Fibroblast of skin of left biceps (primary cell): ENCODE measurements around the gene GALNT8.
"Not testable (repeated sequence)": the region's sequence is repeated elsewhere in the genome, so short reads cannot be mapped to it uniquely, and the experiment has no call there.

Experiments used
- DNase-seq, 2 experiments: peaks; one replicate each; pipeline ENCODE4 v3.0.0-alpha.2; 2013; ENCODE audit warnings: low read depth in 2 of 2

The GALNT8 gene

DNA sequence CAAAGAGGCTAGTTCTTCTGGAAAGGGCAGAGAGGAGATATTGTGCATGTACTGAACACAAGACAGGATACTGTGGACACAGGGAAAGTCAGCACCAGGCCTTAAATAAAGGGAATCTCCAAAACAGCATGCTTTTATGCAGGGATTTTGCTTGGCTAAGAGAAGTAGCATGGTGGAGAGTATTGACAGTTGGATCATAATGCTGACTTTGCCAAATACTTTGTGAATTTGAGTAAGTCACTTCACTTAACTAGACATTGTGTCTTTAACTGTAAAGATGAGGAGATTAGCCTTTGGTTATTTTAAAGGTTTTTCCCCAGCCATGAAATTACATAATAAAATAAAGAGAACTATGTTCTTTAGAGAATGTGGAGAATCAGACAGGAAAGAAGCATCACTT, 24.5 kb downstream of the GALNT8 start:
- DNase-seq = no peak

DNA sequence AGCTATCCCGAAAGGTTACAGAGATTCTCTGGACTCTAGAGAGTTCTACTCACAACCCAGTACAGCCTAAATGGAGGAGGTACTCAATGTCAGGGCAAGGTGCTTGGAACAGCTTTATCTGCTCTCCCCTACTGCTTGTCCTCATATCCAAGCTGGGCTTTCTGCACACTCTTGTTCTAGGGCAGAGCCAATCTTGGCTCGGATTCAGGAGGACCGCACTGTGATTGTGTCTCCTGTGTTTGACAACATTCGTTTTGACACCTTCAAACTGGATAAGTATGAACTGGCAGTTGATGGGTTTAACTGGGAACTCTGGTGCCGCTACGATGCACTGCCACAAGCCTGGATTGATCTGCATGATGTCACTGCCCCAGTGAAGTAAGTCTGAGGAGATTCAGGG, 25.0 kb downstream of the GALNT8 start:
- DNase-seq = no peak

DNA sequence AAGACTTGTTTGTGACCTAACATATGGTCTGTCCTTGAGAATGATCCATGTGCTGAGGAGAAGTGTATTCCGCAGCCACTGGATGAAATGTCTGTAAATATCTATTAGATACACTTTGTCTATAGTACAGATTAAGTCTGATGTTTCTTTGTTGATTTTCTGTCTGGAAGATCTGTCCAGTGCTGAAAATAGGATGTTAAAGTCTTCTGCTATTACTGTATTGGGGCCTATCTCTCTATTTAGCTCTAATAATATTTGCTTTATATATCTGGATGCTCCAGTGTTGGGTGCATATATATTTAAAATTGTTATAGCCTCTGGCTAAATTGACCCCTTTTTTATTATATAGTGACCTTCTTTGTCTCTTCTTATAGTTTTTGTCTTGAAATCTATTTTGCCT, 31.5 kb downstream of the GALNT8 start:
- not testable (repeated sequence) for DNase-seq

DNA sequence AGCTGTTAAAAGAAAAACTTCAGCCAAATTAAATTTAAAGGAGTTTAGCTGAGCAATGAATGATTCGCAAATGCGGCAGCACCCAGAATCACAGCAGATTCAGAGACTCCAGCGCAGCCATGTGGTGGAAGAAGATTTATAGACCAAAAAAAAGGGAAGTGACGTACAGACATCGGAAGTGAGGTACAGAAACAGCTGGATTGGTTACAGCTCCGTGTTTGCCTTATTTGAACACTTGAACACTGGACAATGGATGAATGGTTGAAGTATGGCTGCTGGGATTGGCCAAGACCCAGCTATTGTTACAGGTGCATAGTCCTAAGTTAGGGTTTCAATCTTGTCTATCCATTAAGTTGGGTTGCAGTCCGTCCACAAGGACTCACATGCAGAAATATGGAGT, 42.6 kb downstream of the GALNT8 start:
- no peak for DNase-seq

DNA sequence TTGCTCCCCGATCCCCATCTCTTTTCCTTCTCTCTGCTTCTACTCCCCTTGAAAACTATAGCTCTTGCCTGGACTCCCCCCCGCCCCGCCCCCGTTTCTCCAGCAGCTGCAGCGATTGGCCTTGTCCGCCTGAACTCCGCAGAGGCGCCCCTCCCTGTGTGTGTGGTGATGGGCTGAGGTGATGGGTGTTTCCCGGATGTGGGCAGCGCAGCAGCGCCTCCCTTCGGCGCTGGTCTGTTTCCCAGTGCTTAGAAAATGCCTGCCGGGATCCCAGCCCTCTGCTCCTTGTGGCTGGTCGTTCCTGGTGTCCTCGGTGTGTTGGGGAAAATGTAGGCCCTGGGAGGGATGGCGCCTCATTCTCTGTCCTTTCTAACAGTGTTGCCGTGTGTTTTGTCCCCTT, 43.3 kb downstream of the GALNT8 start:
- no peak for DNase-seq

DNA sequence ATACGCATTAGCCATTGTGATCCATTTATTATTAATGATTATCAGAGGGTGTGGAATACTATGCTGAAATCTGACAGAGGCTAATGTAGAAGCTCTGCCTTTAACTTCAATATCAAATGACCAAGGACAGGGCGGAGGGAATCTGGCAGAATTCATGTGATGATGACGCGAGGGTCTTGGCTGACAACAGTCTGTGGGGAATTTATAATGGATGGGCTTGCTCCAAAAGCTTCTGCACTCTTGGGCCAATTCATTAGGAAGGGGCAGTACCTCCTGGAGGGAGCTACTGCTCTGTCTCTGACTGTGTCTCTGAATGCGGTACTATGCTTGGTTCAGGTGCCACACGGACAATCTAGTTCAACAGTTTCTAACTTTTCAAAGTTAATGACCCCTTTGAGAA, 46.2 kb downstream of the GALNT8 start:
- DNase-seq = no peak

DNA sequence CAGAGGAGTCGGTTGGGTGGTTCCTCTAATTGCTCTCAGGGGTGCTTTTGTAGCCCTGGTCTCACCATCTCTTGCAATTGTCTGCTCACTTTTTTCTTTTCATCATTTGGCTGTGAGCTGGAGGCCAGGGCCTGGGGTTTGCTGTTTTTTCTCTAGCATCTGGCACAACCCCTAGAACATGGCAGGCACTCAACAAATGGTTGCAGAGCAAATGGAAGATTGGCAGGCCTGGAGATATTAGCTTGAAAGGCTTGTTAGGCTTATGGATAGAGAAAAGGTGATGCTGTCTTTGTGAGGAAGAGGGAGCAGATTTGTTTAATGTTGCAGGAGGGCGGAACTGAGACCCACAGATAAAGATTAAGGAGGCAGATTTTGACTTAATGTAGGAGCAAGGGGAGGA, 47.0 kb downstream of the GALNT8 start:
- DNase-seq = no peak

DNA sequence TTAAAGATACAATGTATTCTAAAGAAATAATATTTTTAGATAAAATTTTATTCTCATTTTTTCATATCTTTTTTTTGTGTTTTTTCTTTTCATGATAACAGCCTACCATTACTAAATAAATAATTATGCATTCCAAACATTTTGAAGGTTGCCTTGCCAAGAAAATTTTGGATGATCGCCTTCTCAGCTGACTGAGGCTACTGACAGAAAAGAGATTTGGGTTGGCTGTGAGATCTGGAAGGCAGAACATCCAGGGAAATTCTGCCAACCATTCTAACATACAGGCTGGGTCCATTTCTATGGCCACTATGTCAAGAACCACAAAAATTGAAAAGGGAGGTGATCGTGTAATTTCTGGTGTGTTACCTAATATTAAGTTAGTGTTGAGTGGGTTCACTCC, 48.1 kb downstream of the GALNT8 start:
- no peak for DNase-seq

DNA sequence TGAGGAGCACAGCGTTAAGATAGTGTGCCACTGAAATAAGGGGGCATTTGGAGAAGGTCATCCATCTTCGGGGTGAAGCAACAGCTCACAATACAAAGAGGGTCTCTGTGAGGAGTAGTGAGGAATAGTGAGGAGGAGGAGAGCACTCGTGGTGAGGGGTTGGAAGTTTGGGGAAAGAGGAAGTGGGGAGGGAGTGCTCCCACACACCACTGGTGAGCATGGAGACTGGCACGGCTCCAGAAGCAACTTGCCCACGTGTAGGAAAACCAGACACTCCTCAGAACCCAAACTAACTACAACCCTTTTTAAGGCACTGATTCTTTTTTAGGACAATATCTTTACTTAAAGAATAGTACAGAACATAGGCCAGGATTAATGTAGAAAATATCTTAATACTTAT, 48.9 kb downstream of the GALNT8 start:
- no peak for DNase-seq

DNA sequence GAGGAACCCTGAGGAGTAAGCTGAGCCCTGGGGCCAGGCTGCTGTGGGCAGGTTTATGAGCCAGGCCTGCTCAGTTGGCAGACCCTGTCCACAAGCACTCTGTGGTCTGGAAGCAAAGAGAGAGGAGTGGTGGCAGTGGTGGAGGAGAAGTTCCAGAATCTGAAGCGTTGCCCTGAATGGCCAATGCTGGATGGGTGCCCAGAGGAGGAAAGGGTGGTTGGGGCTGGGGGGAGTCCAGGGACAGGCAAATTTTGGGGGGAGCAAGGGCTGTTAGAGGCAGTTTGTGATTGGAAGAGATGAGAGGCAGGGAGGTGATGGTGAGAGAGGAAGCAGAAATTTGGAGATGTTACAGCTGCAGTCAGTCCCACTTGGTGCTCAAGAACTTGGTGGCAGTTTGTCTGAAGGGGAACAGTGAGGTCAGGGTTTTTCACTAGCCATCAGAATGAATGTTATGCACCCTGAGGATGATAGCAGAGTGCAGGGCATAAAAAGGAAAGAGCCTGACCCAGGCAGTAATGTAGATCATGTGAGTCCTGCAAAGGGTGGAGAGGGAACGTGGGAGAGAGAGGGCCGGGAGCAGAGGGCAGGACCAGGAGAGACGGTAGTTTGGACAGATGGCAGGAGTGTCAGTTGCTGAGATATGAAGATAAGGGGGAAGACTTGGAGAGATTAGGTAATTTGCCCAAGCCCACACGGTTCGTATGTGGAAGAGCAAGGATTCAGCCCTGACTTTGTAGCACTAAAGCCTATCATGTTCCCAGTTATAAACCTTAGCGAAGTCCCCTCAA, 51.2 kb downstream of the GALNT8 start:
- DNase-seq = no peak

DNA sequence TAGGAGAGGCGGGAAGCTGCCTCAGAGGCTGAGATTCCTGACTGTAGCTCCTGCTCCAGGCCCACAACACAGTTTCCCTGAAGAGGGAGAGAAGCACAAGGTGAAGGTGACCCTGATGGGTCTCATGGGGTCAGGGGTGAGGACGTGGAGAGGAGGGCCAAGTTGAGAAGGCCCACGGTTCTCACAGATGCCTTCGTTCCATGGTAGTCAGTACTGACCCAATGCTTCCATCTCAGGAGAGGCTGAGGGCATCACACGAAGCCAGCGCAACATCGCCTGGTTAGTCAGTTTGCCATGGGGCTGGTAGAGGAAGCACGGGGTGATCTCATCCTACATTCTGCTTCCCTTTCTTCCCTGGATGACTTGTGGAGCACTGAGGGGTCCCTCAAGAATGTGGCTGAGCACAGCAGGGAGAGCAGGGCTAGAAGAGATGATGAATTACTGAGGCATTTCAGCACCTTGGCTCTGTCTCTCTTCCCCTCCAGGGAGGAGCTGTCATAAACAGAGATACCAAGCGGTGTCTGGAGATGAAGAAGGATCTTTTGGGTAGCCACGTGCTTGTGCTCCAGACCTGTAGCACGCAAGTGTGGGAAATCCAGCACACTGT, 51.9 kb downstream of the GALNT8 start:
- DNase-seq = no peak

DNA sequence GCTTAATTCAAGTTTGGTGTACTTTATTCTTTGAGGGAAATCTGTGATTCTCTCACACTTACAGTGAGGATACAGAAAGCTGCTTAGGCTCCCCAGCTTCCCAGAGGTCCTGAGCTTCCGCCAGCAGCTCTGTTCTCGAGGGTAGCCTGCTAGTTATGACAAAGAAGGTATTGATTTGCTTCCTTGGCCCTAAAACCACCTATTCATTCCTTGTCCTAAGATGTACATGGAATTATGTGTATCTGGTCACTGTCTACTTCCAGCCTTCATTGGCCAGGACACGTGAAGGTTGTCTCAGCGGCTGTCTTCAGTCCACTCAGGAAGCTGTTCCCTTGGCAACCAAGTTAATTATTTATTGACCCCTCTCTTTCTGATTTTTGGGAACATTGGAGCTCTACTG, 55.7 kb downstream of the GALNT8 start:
- DNase-seq = no peak

DNA sequence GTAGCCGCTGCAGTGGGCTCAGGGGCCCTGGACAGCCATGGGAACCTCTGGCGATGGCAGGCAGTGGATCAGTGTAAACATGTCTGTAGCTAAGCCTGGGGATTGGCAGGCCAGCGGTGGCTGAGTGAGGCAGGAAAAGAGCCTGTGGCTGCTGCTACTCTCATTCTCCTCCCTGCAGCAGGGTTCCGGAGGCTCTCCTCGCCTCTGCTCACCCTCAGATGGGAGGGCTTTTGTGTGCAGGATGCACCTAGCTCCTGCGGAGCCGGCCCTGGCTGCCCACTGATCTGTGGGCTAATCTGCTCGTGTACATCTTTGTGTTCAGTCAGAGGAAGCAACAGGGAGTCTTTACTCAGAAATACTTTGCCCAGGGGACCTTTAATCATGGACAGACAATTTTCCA, 59.5 kb downstream of the GALNT8 start:
- DNase-seq = no peak

DNA sequence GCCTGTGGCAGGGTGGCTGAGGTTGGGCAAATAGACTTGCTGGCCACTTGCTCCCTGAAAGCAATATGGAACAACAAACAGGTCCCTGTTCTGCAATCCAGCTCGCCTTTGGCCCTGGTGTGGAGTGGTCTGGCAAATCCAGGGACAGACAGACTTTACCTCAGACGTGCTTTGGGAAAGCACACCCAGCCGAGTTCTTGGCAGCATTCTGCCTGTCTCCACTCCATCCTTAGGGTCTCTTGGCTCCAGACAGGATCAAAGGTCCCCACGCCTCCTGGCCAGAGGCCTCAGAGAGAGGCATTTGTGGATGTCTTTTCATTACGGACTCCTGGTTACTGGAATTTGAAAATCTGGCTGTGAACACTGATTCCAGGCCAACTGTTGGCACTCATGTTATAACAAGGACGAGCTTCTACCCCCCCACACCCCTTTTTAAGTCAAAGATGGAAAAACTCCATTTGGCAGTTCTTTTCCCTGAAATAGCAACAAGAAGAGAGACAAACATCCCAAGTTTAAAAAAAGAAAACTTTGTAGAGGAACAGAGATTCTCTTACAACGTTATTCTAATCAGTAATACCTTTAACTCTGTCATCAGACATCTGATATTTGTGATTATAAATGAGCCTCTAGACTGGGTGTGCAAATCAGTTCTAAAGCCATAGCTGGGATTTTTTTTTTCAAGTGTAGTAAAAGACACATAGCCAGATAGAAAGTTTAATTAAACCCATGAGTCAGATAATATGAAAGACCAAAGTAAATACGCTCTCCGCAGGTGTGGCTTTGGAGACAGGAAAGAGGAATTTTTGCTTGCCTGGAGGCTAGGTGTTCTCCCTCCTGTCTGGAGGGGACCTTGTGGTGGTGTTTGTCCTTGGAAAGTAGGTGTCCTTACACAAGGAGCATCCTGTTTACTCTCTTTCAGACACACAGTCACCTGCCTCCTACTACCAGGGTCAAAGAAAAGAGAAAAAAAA, 60.7 kb downstream of the GALNT8 start:
- no peak for DNase-seq

DNA sequence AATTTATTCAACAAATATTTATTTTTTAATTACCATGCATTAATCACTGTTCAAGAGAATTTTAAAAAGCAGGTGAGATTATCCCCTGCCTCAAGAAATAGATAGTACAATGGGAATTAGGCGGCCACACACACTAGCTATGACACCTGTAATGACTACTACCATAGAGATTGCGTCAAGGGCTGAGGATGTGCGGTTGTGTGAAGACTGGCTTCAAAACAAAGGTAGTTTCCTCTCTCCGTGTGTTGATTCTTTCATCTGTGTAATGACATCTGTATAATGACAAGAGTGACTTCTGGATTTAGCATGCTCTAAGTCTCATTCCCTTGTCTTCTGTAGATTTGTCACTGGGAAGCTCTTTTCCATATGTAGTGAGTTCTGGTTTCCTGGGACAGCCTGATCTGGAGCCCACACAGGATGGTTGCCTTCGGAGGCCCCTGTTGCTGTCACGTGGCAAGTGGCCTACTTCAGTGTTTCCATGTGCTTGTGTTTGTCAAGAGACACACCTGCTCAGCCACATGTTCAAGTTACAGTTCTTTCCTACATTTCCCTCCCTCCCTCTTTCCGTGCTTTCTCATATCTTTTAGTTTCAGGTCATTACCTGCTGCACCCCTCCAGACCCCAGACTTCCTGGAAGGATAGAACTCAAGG, 64.3 kb downstream of the GALNT8 start:
- no peak for DNase-seq

DNA sequence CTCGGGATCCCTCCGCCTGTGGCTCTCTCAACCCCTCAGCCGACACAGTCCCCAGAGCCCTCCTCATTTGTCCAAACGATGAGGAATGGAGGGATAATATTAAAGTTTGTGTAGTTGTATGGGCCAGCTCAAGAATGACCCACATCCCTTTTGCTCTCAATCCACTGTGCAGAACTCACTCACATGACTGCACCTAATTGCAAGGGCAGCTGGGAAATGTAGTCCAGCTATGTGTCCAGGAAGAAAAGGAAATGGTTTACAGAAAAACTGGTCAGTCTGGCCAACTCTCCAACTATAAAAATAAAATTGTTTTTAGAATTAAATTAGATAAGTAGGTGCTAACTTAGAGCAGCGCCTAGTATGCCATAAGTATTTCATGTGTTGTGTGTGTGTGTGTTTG, 66.6 kb downstream of the GALNT8 start:
- DNase-seq = no peak

DNA sequence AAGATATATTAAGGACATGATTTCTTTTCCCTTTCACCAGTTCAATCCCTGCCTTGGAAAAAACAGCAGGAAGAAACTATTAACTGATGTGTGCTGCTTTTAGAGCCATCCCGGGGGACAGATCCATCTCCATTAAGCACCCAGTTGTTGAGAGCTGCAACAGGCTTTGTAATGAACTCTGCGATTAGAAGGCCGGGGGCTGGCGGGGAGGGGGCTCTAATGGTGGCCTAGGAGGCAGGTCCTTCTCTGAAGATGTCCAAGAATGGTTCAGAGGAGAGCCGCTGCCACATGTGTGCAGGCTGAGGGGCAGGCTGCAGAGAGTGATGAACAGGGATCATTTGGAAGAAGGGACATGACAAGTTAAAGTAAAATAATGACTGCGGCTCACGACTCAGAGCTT, 67.8 kb downstream of the GALNT8 start:
- DNase-seq = no peak

DNA sequence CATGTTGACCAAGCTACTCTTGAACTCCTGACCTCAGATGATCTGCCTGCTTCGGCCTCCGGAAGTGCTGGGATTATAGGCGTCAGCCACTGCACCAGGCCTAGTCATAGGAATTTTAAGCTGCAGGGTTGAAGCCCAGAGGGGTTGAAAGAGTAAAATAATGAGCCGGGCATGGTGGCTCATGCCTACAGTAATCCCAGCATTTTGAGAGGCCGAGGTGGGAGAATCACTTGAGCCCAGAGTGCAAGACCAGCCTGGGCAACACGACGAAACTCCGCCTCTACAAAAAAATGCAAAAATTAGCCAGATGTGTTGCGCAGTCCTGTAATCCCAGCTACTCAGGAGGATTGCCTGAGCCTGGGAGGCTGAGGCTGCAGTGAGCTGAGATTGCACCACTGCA, 69.6 kb downstream of the GALNT8 start:
- DNase-seq = no peak

DNA sequence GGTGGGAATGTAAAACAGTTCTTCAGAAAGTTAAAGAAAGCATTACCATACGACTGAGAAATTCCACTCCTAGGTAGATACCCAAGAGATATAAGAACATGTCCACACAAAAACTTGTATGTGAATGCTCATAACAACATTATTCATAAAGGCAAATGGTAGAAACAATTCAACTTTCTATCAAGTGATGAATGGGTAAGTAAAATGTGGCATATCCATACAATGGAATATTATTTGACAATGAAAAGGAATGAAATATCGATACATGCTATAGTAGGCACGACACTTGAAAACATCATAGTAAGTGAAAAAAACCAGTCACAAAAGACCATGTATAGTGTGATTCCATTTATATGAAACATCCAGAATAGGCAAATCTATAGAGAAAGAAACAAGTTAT, 71.3 kb downstream of the GALNT8 start:
- DNase-seq = no peak

DNA sequence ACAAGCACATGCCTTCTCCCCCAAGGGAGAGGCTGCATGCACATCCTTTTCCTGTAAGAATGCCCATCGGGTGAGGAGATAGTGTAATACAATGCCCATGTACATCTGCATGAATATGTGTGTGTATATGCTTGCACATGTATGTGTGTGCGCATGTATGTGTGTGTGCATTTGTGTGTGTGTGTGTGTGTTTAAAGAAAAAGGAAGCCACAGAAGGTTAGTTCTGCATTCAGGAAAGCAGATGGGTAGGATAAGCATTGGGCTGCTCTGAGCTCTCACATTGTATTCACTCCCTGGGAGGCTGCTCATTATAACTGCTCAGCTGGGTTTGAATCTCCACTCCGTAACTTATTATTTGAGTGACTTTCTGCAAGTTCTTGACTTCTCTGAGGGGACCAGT, 74.3 kb downstream of the GALNT8 start:
- DNase-seq = no peak

DNA sequence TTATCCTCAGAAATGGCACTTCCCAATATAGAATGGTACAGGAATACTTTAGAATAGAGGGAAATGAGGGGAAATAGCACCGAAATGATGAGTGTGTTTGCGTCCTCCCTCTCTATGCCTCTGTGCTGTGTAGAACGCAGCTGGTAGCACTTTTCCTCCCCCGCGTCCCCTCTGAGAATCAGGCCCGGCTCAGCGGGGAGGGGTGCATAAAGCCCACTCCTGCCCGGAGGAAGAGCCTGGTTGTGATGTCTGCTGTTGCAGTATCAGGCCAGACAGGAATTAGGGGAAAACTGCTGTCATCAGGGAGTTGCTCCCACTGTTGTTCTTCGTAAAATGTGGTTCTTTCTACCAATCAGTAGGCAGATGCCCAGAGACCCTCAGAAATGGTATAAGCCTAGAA, 76.0 kb downstream of the GALNT8 start:
- no peak for DNase-seq
